HepG2 (cell line): ENCODE measurements around the gene ERBB3. TPM values are rescaled to one million over a fixed set of nuclear protein-coding genes. Genes with fewer than 3 reads are reported as not detected.

Experiments
- AKAP8 ChIP-seq: sonication (generic); formaldehyde crosslinking; IDR thresholded peaks from 2 replicates; pipeline ENCODE4 v1.5.1; 2020; ENCODE audit warnings: mild to moderate bottlenecking, missing genetic modification reagents
- CC2D1A ChIP-seq: sonication (generic); formaldehyde crosslinking; IDR thresholded peaks from 2 replicates; pipeline ENCODE4 v1.8.1; 2023; ENCODE audit warnings: mild to moderate bottlenecking, missing genetic modification reagents
- CCDC6 ChIP-seq: sonication (generic); formaldehyde crosslinking; IDR thresholded peaks from 2 replicates; pipeline ENCODE4 v1.8.1; 2022; ENCODE audit warnings: mild to moderate bottlenecking, missing genetic modification reagents, moderate library complexity
- HDAC6 ChIP-seq: fragments of 200-600 bp; sonication (generic); IDR thresholded peaks from 2 replicates; pipeline ENCODE4 v1.7.0; 2017; ENCODE audit warnings: mild to moderate bottlenecking, antibody characterized with exemption, low read length, low read depth
- IKZF4 ChIP-seq: sonication (generic); formaldehyde crosslinking; IDR thresholded peaks from 2 replicates; pipeline ENCODE4 v1.5.1; 2020; ENCODE audit warnings: borderline replicate concordance, mild to moderate bottlenecking, low read depth, missing genetic modification reagents; ENCODE audit errors: not compliant biosample characterization
- IRF1 ChIP-seq: sonication (generic); formaldehyde crosslinking; IDR thresholded peaks from 2 replicates; pipeline ENCODE4 v1.4.0; 2020; ENCODE audit warnings: low read depth, mild to moderate bottlenecking, missing genetic modification reagents
- IRX3 ChIP-seq: sonication (generic); formaldehyde crosslinking; IDR thresholded peaks from 2 replicates; pipeline ENCODE4 v1.8.1; 2023; ENCODE audit warnings: mild to moderate bottlenecking, low read depth, missing genetic modification reagents, borderline replicate concordance
- MAZ ChIP-seq, 2 experiments: sonication (generic) in 1 of 2; formaldehyde crosslinking in 1 of 2; IDR thresholded peaks; 2 replicates each; pipeline versions ENCODE4 v1.5.0 to v1.6.1; 2012 to 2020; ENCODE audit warnings: low read depth in 2 of 2, mild to moderate bottlenecking in 2 of 2, borderline replicate concordance in 1 of 2, improper control_type of control experiment in 1 of 2, low read length in 1 of 2, missing genetic modification reagents in 1 of 2, moderate library complexity in 1 of 2
- NFE2L1 ChIP-seq: sonication (generic); formaldehyde crosslinking; IDR thresholded peaks from 2 replicates; pipeline ENCODE4 v1.4.0; 2020; ENCODE audit warnings: missing genetic modification reagents, mild to moderate bottlenecking, borderline replicate concordance
- NFKBIZ ChIP-seq: IDR thresholded peaks from 2 replicates; pipeline ENCODE4 v1.6.1; 2018; ENCODE audit warnings: missing genetic modification reagents, missing compliant biosample characterization
- PAXIP1 ChIP-seq: sonication (generic); formaldehyde crosslinking; conservative IDR thresholded peaks from 2 replicates; pipeline ENCODE4 v1.4.0; 2020; ENCODE audit warnings: mild to moderate bottlenecking, missing genetic modification reagents, moderate library complexity
- POLR2G ChIP-seq: fragments of 200-400 bp; formaldehyde crosslinking; IDR thresholded peaks from 2 replicates; pipeline ENCODE4 v1.6.1; 2018; ENCODE audit warnings: mild to moderate bottlenecking, low read depth, low read length, moderate library complexity
- SRSF4 ChIP-seq: fragments of 200-400 bp; formaldehyde crosslinking; IDR thresholded peaks from one replicate; pipeline ENCODE4 v1.6.1; 2018; ENCODE audit warnings: mild to moderate bottlenecking, low read depth, low read length, moderate library complexity; ENCODE audit not compliant: poor library complexity, severe bottlenecking
- SRSF9 ChIP-seq: fragments of 200-400 bp; formaldehyde crosslinking; IDR thresholded peaks from 2 replicates; pipeline ENCODE4 v1.6.1; 2018; ENCODE audit warnings: borderline replicate concordance, mild to moderate bottlenecking, low read depth, low read length; ENCODE audit not compliant: insufficient read depth, poor library complexity, severe bottlenecking
- TRIM24 ChIP-seq: sonication (generic); formaldehyde crosslinking; IDR thresholded peaks from 2 replicates; pipeline ENCODE4 v1.8.0; 2022; ENCODE audit warnings: mild to moderate bottlenecking, missing genetic modification reagents
- XRCC5 ChIP-seq: fragments of 200-400 bp; formaldehyde crosslinking; optimal IDR thresholded peaks from 2 replicates; pipeline ENCODE3; 2017; ENCODE audit warnings: mild to moderate bottlenecking, low read length
- ZFP36 ChIP-seq: fragments of 150-350 bp; IDR thresholded peaks from 2 replicates; pipeline ENCODE4 v1.6.1; 2018; ENCODE audit warnings: borderline replicate concordance, low read length, low read depth; ENCODE audit not compliant: partially characterized antibody
- ZFP62 ChIP-seq: sonication (generic); formaldehyde crosslinking; IDR thresholded peaks from 2 replicates; pipeline ENCODE4 v1.4.0; 2020; ENCODE audit warnings: missing genetic modification reagents
- ZNF230 ChIP-seq: sonication (generic); formaldehyde crosslinking; IDR thresholded peaks from 2 replicates; pipeline ENCODE4 v1.4.0; 2020; ENCODE audit warnings: mild to moderate bottlenecking, missing genetic modification reagents
- ZNF280D ChIP-seq: sonication (generic); formaldehyde crosslinking; IDR thresholded peaks from 2 replicates; pipeline ENCODE4 v1.5.1; 2020; ENCODE audit warnings: mild to moderate bottlenecking, missing genetic modification reagents
- polyA plus RNA-seq, 8 experiments: library from polyadenylated mRNA; depleted of rRNA in 3 of 8; stranded (reverse) in 7 of 8; unstranded in 1 of 8; fragments of >200 nt; fragmentation: Illumina TruSeq in 4 of 8; extraction: Trizol in 4 of 8; gene quantifications; 2 replicates each; pipeline versions ENCODE4 v1.2.1 to v1.2.3, GENCODE V29; 2011 to 2016; ENCODE audit warnings: low read depth in 4 of 8, missing spikeins in 1 of 8, mixed read lengths in 1 of 8; ENCODE audit not compliant: insufficient read depth in 1 of 8
- total RNA-seq, 5 experiments: library from RNA; depleted of rRNA; stranded (reverse); fragments of >200 nt; fragmentation: Illumina TruSeq; extraction: Trizol; gene quantifications; 2 replicates each; pipeline ENCODE4 v1.2.3, GENCODE V29; 2016; ENCODE audit warnings: low read depth in 1 of 5

The ERBB3 gene
- total and polyA plus RNA-seq, 2 of the 13 experiments (the other 11 are each of a cell fraction or from before 2014, with no cell fraction given), result 93.6 to 358 TPM

- no peak for TF ChIP-seq IKZF4 (CRISPR knock-in tag)
- no peak for TF ChIP-seq IRX3 (CRISPR knock-in tag)
- TF ChIP-seq NFKBIZ, result 0 out of 2 replicates have a peak, but pooled peaks have one; percentile 77
- TF ChIP-seq XRCC5, result peak; percentile 68
- no peak for TF ChIP-seq SRSF4
- no peak for TF ChIP-seq AKAP8 (CRISPR knock-in tag)
- 0 out of 2 replicates have a peak, but pooled peaks have one; percentile 35 for TF ChIP-seq IRF1 (CRISPR knock-in tag)
- no peak for TF ChIP-seq ZNF280D (CRISPR knock-in tag)
- TF ChIP-seq ZFP62 (CRISPR knock-in tag), result no peak
- no peak for TF ChIP-seq ZFP36
- no peak for TF ChIP-seq HDAC6
- TF ChIP-seq ZNF230 (CRISPR knock-in tag), result peak; percentile 93; the same call in 1 of the 2 replicates
- no peak for TF ChIP-seq SRSF9
- peak; percentile 100 for TF ChIP-seq POLR2G
- TF ChIP-seq PAXIP1 (CRISPR knock-in tag), result peak; percentile 57
- TF ChIP-seq NFE2L1, result no peak
- peak; percentile 86; the same call in 1 of the 2 replicates for TF ChIP-seq MAZ (IDR thresholded peaks at IDR 0.05; ENCODE audit: borderline replicate concordance, low read depth, low read length)
- TF ChIP-seq MAZ (CRISPR knock-in tag; IDR thresholded peaks at IDR 0.05; ENCODE audit: low read depth), result peak; percentile 55; the same call in 1 of the 2 replicates
- no peak for TF ChIP-seq CCDC6 (CRISPR knock-in tag)
- TF ChIP-seq CC2D1A, result no peak
- no peak for TF ChIP-seq TRIM24 (CRISPR knock-in tag)
Observed at GRCh38 chr12:56116267-56117081, 36.5 kb downstream of the ERBB3 start, which contains the start of gene RPL41 (continued).
